ENCODE data around the gene C4orf51.
"Not testable (repeated sequence)": the region's sequence is repeated elsewhere in the genome, so short reads cannot be mapped to it uniquely, and the experiment has no call there.

Gene C4orf51

DNA sequence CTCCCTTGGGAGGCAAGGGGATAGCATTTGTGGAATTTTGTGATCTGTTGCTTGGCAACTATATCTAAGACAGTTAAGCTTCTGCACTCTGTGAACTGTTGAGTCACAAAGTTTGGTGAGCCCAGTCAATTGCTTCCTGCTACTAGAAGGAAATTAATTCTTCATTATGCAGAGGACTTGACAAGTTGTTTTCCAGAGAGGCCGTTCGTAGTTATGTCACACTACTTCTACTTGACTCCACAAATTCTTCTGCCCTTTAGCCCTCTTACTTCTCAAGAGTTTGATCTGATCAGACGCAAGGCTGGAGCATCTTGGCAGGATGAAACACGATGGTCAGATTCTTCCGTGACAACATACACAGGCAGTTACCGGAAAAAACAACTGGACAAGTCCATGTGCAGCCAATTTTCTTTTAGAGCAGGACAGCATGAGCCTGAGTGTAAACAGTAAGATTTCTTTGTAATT, at the start of gene C4orf51:
Gene C4orf51 (plus strand): TSS at position 156 of the 465 bp plus-strand sequence. CDS start 58 bp downstream, at position 214.
- POLR2A ChIA-PET (ENCODE audit: low non-redundant PET): no interaction called here
- TF ChIP-seq CTCF (conservative IDR thresholded peaks at IDR 0.05; ENCODE audit: low read depth): no peak
- DNase-seq (ENCODE audit: low spot score): peak; percentile 29
- CTCF ChIA-PET: interaction anchor here (0.6 to 1.0 kb wide), 2 partner anchors 43 to 211 kb away, joined by 3 to 4 read pairs; no protein-coding TSS in a partner anchor
- H3K27ac ChIP-seq: no peak within 1 kb of the TSS

GRCh38 chr4:145635117-145635516, 44.8 kb upstream of the C4orf51 start:
- no peak for TF ChIP-seq CTCF (conservative IDR thresholded peaks at IDR 0.05; ENCODE audit: low read depth)
- ChIA-PET POLR2A (ENCODE audit: low non-redundant PET) (no interaction called here), CTCF (no interaction called here)
- H3K27ac ChIP-seq: no peak overlapping the region
- no peak for DNase-seq (ENCODE audit: low spot score)

DNA sequence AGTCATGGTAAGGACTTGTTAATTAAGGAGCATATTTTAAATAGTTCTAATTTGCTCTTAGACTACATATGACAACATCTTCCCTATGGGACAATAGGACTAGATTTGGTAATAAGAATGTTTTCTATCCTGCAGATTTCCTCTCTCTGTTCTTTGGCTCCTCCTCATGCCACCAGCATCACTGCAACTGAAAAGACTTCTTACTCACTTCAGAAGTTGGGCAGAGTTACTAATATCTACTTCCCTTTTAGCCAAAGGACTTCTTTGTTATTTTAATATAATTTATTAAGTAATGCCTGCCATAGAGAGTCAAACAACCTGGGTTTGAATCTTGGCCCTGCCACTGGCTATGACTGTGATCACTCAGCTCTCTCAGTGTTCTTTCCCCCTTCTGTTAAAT, 44.3 kb upstream of the C4orf51 start:
- no peak overlapping the region for H3K27ac ChIP-seq
- ChIA-PET POLR2A (ENCODE audit: low non-redundant PET) (no interaction called here), CTCF (no interaction called here)
- no peak for DNase-seq (ENCODE audit: low spot score)
- no peak for TF ChIP-seq CTCF (conservative IDR thresholded peaks at IDR 0.05; ENCODE audit: low read depth)

DNA sequence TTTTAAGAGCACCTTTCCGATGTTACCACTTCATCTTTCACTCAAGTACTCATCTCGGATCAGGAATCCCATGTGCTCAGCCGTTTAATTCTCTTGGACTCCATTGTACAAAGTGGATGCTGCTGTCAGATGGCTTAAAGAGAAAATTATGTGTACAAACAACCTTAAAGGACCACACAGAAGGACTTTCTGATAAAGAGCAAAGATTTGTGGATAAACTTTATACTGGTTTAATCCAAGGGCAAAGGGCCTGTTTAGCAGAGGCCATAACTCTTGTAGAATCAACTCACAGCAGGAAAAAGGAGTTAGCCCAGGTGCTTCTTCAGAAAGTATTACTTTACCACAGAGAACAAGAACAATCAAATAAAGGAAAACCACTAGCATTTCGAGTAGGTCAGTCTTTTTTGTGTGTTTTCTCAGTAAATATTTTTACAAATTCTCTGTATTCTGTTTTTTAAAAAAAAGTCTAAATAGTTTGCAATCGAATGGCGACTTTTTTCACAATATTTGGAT, 40.7 kb upstream of the C4orf51 start:
- ChIA-PET CTCF (no interaction called here), POLR2A (ENCODE audit: low non-redundant PET) (no interaction called here)
- DNase-seq (ENCODE audit: low spot score): no peak
- TF ChIP-seq CTCF (conservative IDR thresholded peaks at IDR 0.05; ENCODE audit: low read depth): no peak
- H3K27ac ChIP-seq: no peak overlapping the region

- CTCF ChIA-PET: interaction anchor here (0.6 kb wide), 1 partner anchor 25 kb away, joined by 3 read pairs; no protein-coding TSS in a partner anchor
- DNase-seq (ENCODE audit: low spot score); POLR2A ChIA-PET (ENCODE audit: low non-redundant PET): not testable (repeated sequence)
Measured at GRCh38 chr4:145640236-145640635, 39.7 kb upstream of the C4orf51 start.

GRCh38 chr4:145643295-145643694, 36.7 kb upstream of the C4orf51 start:
- TF ChIP-seq CTCF (conservative IDR thresholded peaks at IDR 0.05; ENCODE audit: low read depth): no peak
- ChIA-PET POLR2A (ENCODE audit: low non-redundant PET) (no interaction called here), CTCF (interaction anchor here (0.6 kb wide), 1 partner anchor 18 kb away, joined by 3 read pairs; no protein-coding TSS in a partner anchor)
- DNase-seq (ENCODE audit: low spot score): no peak
- H3K27ac ChIP-seq: no peak overlapping the region

More at GRCh38 chr4:145640236-145640635, 39.7 kb upstream of the C4orf51 start:
- H3K27ac ChIP-seq: not testable (repeated sequence)

- ChIA-PET POLR2A (ENCODE audit: low non-redundant PET) (no interaction called here), CTCF (no interaction called here)
- no peak for TF ChIP-seq CTCF (conservative IDR thresholded peaks at IDR 0.05; ENCODE audit: low read depth)
- no peak for DNase-seq (ENCODE audit: low spot score)
- no peak overlapping the region for H3K27ac ChIP-seq
Measured at GRCh38 chr4:145644699-145645098, 35.2 kb upstream of the C4orf51 start.

All from RWPE1 (cell line).